ENCODE data around the gene COPS9. TPM values are rescaled to one million over a fixed set of nuclear protein-coding genes. Genes with fewer than 3 reads are reported as not detected.

COPS9 gene
- total RNA-seq, 1 donor, result 70.2 TPM

DNA sequence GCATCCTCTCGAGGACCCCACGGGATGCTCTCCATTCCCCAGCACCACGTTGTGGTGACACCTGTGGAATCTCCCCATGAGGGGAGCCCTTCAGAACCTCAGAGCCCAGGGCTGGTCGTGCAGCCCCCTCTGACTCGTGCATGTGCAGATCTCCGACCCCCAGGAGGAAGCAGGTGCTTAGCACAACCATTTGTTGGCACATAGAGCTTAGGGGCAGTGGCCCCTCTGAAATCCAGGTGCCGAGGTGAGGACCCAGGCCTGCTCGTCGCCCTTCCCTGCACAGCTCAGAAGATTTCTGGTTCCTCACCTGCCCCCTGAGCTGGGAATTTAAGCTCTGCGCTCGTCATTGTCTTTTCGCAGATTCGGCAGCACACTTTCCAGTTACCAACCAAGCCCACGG, 5.6 kb upstream of the COPS9 start:
- no peak overlapping the region for H3K4me3 ChIP-seq (ENCODE audit: insufficient read depth, low read length)
- no peaks in the 10 kb centered on the region for H3K4me1 ChIP-seq (ENCODE audit: insufficient read depth, low read length)
- peak; percentile 86 for DNase-seq (ENCODE audit: insufficient read length, low spot score, missing footprints)
- H3K9me3 ChIP-seq (ENCODE audit: low read depth, low read length), result no peaks in the 10 kb centered on the region
- peaks cover 18% of the 10 kb centered on the region for H3K27me3 ChIP-seq (ENCODE audit: insufficient read depth, low read length)
- H3K4me2 ChIP-seq (ENCODE audit: insufficient read depth, low read length), result no peak overlapping the region
- no peaks in the 10 kb centered on the region for H3K79me2 ChIP-seq (ENCODE audit: insufficient read depth, low read length)
- no peak overlapping the region for H3K27ac ChIP-seq (ENCODE audit: low read depth, low read length)
- no peaks in the 10 kb centered on the region for H3K36me3 ChIP-seq (ENCODE audit: insufficient read depth, low read length)
- no peak overlapping the region for H2AFZ ChIP-seq (ENCODE audit: low read length)
- TF ChIP-seq, protein P1, sequence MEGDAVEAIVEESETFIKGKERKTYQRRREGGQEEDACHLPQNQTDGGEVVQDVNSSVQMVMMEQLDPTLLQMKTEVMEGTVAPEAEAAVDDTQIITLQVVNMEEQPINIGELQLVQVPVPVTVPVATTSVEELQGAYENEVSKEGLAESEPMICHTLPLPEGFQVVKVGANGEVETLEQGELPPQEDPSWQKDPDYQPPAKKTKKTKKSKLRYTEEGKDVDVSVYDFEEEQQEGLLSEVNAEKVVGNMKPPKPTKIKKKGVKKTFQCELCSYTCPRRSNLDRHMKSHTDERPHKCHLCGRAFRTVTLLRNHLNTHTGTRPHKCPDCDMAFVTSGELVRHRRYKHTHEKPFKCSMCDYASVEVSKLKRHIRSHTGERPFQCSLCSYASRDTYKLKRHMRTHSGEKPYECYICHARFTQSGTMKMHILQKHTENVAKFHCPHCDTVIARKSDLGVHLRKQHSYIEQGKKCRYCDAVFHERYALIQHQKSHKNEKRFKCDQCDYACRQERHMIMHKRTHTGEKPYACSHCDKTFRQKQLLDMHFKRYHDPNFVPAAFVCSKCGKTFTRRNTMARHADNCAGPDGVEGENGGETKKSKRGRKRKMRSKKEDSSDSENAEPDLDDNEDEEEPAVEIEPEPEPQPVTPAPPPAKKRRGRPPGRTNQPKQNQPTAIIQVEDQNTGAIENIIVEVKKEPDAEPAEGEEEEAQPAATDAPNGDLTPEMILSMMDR (IDR thresholded peaks at IDR 0.05; ENCODE audit: extremely low read depth, low read depth, low read length), result no peak
- H4K20me1 ChIP-seq (ENCODE audit: insufficient read depth, low read length), result no peaks in the 10 kb centered on the region

DNA sequence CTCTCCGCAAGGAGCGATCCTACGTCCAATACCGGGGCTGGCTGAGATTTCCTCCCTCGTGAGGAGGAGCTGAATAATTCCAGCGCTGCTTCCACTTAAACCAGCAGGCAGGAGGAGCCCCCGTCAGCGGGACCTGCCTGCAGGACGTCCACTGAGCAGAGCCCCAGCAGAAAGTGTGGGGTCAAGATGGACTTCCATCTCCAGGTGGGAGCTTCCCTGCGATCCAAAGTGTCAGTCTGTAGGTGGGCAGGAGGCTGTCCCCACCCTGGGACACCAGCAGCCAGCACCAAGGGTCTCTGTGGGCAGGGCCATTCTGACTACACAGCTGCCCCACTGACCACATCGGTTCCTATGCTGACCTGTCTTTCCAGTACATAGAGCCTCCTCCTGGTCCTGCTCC, 4.8 kb upstream of the COPS9 start:
- peak; percentile 71 for DNase-seq (ENCODE audit: insufficient read length, low spot score, missing footprints)

DNA sequence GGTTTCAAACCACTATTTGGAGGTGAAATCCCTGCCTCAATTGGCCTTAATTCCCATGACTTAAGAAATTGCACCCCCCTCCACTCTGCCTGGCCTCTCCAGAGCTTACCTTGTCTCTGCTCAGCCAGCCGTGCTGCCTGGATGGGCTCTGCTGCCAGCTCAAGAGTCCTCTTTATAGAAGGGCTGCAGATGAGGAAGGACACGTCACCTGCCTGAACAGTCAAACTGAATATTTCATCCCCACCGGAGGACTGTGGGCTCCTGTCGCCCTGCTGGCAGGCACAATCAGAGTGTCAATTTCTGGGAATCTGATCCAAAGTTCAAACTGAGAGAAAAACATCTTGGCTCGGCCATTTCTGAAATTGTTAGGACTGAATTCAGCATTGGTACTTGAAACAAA, 4.4 kb upstream of the COPS9 start, which contains the start of gene OTOS:
TSS of gene OTOS (minus strand) at position 148 of the 400 bp plus-strand sequence. CDS start 332 bp downstream, outside the sequence.
- Histone ChIP-seq H3K36me3 (ENCODE audit: insufficient read depth, low read length) (no peaks in the 10 kb centered on the region), H2AFZ (ENCODE audit: low read length) (no peak within 1 kb of the TSS), H3K4me2 (ENCODE audit: insufficient read depth, low read length) (no peak within 1 kb of the TSS), H3K4me1 (ENCODE audit: insufficient read depth, low read length) (peaks cover under 1% of the 10 kb centered on the region), H3K79me2 (ENCODE audit: insufficient read depth, low read length) (peaks cover 6% of the 10 kb centered on the region), H3K27me3 (ENCODE audit: insufficient read depth, low read length) (peaks cover 18% of the 10 kb centered on the region), H3K4me3 (ENCODE audit: insufficient read depth, low read length) (no peak within 1 kb of the TSS), H3K27ac (ENCODE audit: low read depth, low read length) (no peak within 1 kb of the TSS), H4K20me1 (ENCODE audit: insufficient read depth, low read length) (no peaks in the 10 kb centered on the region), H3K9me3 (ENCODE audit: low read depth, low read length) (no peaks in the 10 kb centered on the region)
- DNase-seq (ENCODE audit: insufficient read length, low spot score, missing footprints), result peak; percentile 65
- TF ChIP-seq, protein P1 (IDR thresholded peaks at IDR 0.05; ENCODE audit: extremely low read depth, low read depth, low read length), result no peak

More for the DNA sequence above, 4.8 kb upstream of the COPS9 start:
- peaks cover 2% of the 10 kb centered on the region for H3K79me2 ChIP-seq (ENCODE audit: insufficient read depth, low read length)
- no peaks in the 10 kb centered on the region for H3K4me1 ChIP-seq (ENCODE audit: insufficient read depth, low read length)
- H3K27me3 ChIP-seq (ENCODE audit: insufficient read depth, low read length), result peaks cover 18% of the 10 kb centered on the region
- no peak overlapping the region for H3K4me2 ChIP-seq (ENCODE audit: insufficient read depth, low read length)
- H3K4me3 ChIP-seq (ENCODE audit: insufficient read depth, low read length), result no peak overlapping the region
- no peaks in the 10 kb centered on the region for H3K9me3 ChIP-seq (ENCODE audit: low read depth, low read length)
- TF ChIP-seq, protein P1 (IDR thresholded peaks at IDR 0.05; ENCODE audit: extremely low read depth, low read depth, low read length), result no peak
- no peak overlapping the region for H2AFZ ChIP-seq (ENCODE audit: low read length)
- no peaks in the 10 kb centered on the region for H4K20me1 ChIP-seq (ENCODE audit: insufficient read depth, low read length)
- H3K36me3 ChIP-seq (ENCODE audit: insufficient read depth, low read length), result no peaks in the 10 kb centered on the region
- H3K27ac ChIP-seq (ENCODE audit: low read depth, low read length), result no peak overlapping the region

DNA sequence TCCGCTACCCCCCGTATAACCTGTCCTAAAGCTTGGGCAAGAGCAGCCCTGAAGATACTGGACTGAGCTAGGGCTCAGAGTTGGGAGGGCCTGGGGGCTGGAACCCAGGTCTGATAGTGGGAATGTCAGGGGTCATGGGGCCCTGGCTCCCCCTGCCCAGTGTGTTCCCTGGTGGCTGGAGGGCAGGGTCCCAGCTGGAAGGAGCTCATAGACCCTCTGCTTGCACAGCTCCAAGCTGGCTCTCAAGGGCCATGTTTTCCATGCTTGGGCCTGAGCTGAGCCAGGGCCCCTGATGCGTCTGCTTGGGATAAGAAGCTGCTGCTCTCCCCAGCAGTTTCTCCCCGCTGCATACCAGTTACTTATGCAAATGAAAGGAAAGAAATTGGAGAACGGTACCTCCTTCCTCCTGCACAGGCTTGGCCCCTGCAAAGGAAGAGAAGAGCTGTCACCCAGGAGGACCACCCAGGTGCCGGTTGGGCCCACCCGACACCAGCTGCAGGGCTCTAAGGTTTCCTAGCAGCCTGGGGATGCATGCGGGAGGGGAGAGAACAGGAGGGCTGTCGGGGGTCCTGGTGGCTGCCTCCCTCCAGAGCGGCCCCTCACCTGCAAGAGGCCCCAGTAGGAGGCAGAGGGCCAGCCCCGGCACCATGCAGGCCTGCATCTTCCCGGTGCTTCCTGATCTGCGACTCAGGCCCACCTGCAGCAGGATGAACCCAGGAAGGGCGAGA, 3.7 kb upstream of the COPS9 start:
- Histone ChIP-seq H3K4me2 (ENCODE audit: insufficient read depth, low read length) (no peak overlapping the region), H2AFZ (ENCODE audit: low read length) (no peak overlapping the region), H3K36me3 (ENCODE audit: insufficient read depth, low read length) (no peaks in the 10 kb centered on the region), H3K9me3 (ENCODE audit: low read depth, low read length) (no peaks in the 10 kb centered on the region), H3K4me1 (ENCODE audit: insufficient read depth, low read length) (peaks cover 8% of the 10 kb centered on the region), H3K27ac (ENCODE audit: low read depth, low read length) (no peak overlapping the region), H3K79me2 (ENCODE audit: insufficient read depth, low read length) (peaks cover 13% of the 10 kb centered on the region), H3K27me3 (ENCODE audit: insufficient read depth, low read length) (peaks cover 18% of the 10 kb centered on the region), H4K20me1 (ENCODE audit: insufficient read depth, low read length) (peaks cover 7% of the 10 kb centered on the region), H3K4me3 (ENCODE audit: insufficient read depth, low read length) (no peak overlapping the region)
- TF ChIP-seq, protein P1 (IDR thresholded peaks at IDR 0.05; ENCODE audit: extremely low read depth, low read depth, low read length), result no peak
- DNase-seq (ENCODE audit: insufficient read length, low spot score, missing footprints), result peak; percentile 66

All from osteoblast (primary cell).